Measurements from ENCODE around the gene MYOCD. TPM values are rescaled to one million over a fixed set of nuclear protein-coding genes. Genes with fewer than 3 reads are reported as not detected.

MYOCD gene
- total RNA-seq, 1 experiment from 2014 or later = 0.24 TPM

- H3K36me3 ChIP-seq (replicated peaks; ENCODE audit: control insufficient read depth, insufficient read depth, low read length) = no peaks in the 10 kb centered on the region
- H3K27me3 ChIP-seq (ENCODE audit: control insufficient read depth, insufficient read depth, low read length) = no peaks in the 10 kb centered on the region; the same call in 1 of the 2 replicates
- peak; percentile 43 for DNase-seq
- H3K4me3 ChIP-seq (ENCODE audit: insufficient read depth, low read depth, low read length) = peak overlapping the region; percentile 93
These were observed 124.8 kb downstream of the MYOCD start for GRCh38 chr17:12790249-12791106.

DNA sequence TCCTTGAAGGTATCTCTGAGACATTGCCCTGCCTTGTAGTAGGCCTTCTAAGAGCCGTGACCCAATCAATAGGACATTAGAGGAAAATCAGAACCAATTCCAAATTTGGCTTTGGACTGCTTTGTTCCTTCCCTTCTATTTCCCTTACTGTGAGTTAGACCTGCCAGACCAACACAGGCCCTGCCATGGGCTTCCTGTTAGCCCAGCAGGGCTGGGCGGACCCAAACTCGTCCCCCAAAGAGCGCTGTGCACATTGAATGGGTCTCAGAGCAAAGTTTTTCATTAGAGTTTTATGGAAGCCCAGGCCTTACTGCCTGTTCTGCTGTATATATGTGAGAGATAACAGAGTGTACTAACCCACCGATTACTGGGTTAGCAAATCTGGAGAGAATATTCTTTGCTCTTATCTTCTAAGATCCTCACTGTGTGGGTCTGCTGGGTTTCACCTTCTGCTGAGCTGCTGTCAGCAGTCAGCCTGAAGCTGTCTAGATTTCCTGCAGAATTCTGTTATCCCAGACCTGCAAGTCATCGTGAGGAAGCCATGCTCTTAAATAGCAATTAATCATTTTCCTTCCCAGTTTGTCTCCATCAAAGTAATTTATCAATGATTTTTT, 129.3 kb downstream of the MYOCD start:
- DNase-seq = no peak
- no peaks in the 10 kb centered on the region for H3K36me3 ChIP-seq (replicated peaks; ENCODE audit: control insufficient read depth, insufficient read depth, low read length)
- no peak overlapping the region for H3K4me3 ChIP-seq (ENCODE audit: insufficient read depth, low read depth, low read length)
- no peaks in the 10 kb centered on the region for H3K27me3 ChIP-seq (ENCODE audit: control insufficient read depth, insufficient read depth, low read length)

DNA sequence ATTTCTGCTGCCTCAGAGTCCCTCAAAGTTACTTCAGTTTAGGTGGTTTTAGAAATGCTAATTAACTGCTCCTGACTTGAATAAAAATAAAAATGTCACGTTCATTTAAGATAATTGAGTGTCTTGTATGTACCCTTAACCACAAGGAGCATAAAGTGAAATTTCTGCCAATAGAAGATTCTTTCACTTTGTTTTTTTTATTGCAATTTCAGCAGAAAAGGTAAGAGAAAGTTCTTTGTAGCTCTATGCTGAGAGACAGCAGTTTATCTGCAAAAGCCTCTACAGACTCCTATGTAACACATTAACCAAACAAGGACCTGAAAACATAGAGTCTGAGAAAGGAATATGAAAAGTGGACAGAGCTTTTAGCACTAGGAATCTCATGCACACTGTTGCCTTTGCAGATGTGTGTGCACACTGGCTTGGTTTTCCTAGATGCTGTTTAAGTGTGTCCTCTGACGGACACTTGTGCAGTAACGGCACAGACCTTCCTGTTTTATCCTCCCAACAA, 135.2 kb downstream of the MYOCD start:
- Histone ChIP-seq H3K36me3 (replicated peaks; ENCODE audit: control insufficient read depth, insufficient read depth, low read length) (no peaks in the 10 kb centered on the region), H3K4me3 (ENCODE audit: insufficient read depth, low read depth, low read length) (no peak overlapping the region), H3K27me3 (ENCODE audit: control insufficient read depth, insufficient read depth, low read length) (no peaks in the 10 kb centered on the region)
- DNase-seq = no peak

DNA sequence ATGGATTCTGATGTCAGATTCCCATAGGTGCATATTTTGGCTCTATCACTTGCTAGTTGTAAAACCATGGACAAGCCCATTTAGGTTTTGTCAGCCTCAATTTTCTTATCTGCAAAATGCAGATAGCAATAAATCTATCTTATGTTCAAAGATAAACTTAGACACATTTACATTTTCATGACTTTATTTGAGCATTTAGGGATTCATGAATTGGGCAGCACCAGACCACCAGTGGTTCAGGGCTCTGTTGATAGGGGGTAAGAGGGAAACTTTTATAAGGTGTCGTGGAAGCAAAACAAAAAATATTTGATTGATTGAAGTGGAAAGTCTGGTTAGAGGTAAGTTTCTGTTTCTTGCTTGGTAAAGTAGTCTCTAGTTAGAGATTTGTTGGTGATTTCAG, 140.9 kb downstream of the MYOCD start:
- DNase-seq = no peak
- no peak overlapping the region for H3K4me3 ChIP-seq (ENCODE audit: insufficient read depth, low read depth, low read length)
- H3K27me3 ChIP-seq (ENCODE audit: control insufficient read depth, insufficient read depth, low read length) = no peaks in the 10 kb centered on the region

GRCh38 chr17:12808723-12809122, 143.0 kb downstream of the MYOCD start:
- Histone ChIP-seq H3K27me3 (ENCODE audit: control insufficient read depth, insufficient read depth, low read length) (no peaks in the 10 kb centered on the region), H3K4me3 (ENCODE audit: insufficient read depth, low read depth, low read length) (no peak overlapping the region), H3K36me3 (replicated peaks; ENCODE audit: control insufficient read depth, insufficient read depth, low read length) (no peaks in the 10 kb centered on the region; the same call in 1 of the 2 replicates)
- DNase-seq = no peak

More for the DNA sequence above, 140.9 kb downstream of the MYOCD start:
- no peaks in the 10 kb centered on the region; the same call in 1 of the 2 replicates for H3K36me3 ChIP-seq (replicated peaks; ENCODE audit: control insufficient read depth, insufficient read depth, low read length)

GRCh38 chr17:12812877-12813276, 147.2 kb downstream of the MYOCD start:
- no peak overlapping the region for H3K4me3 ChIP-seq (ENCODE audit: insufficient read depth, low read depth, low read length)
- H3K36me3 ChIP-seq (replicated peaks; ENCODE audit: control insufficient read depth, insufficient read depth, low read length) = no peaks in the 10 kb centered on the region; the same call in 1 of the 2 replicates
- DNase-seq = no peak
- H3K27me3 ChIP-seq (ENCODE audit: control insufficient read depth, insufficient read depth, low read length) = no peaks in the 10 kb centered on the region

DNA sequence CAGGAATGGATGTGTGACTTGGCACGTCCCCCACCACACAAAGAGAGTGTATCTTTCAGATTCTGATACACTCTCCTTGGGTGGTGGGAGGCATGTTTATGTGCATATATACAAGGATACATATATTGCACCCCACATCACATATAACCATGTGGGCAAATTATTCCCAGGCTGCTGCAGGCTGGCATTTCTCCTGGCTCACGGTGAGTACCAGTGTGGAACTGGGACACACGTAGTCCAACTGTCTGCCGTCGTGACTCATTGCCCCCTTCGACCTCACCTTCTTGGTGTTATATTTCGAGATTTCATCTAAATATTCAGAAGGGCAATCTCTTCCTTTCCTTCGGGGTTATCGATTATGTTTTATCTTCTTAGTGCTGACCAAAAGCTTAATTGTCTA, 148.0 kb downstream of the MYOCD start:
- H3K4me3 ChIP-seq (ENCODE audit: insufficient read depth, low read depth, low read length) = no peak overlapping the region
- no peaks in the 10 kb centered on the region for H3K27me3 ChIP-seq (ENCODE audit: control insufficient read depth, insufficient read depth, low read length)
- no peak for DNase-seq
- H3K36me3 ChIP-seq (replicated peaks; ENCODE audit: control insufficient read depth, insufficient read depth, low read length) = no peaks in the 10 kb centered on the region; the same call in 1 of the 2 replicates

DNA sequence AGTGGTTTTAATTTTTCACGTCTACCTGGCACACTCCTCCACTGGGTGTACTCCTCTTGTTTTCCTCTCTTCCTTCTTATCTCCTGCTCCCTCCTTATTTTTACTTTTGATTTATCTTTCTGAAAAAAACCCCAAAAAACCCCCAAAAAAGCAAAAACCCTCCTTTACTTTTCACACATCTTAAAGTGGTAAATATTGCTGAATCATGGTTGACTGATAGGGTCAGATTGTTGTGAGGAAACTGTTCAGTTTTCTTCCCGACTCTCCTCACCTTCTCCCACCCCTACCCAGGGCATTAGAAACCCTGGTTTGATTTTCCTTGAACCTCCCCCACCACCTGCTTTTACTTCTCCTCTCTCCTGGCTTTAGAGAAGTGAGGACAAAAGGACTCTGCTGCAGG, 149.0 kb downstream of the MYOCD start:
- Histone ChIP-seq H3K36me3 (replicated peaks; ENCODE audit: control insufficient read depth, insufficient read depth, low read length) (no peaks in the 10 kb centered on the region), H3K4me3 (ENCODE audit: insufficient read depth, low read depth, low read length) (no peak overlapping the region), H3K27me3 (ENCODE audit: control insufficient read depth, insufficient read depth, low read length) (no peaks in the 10 kb centered on the region)
- no peak for DNase-seq

DNA sequence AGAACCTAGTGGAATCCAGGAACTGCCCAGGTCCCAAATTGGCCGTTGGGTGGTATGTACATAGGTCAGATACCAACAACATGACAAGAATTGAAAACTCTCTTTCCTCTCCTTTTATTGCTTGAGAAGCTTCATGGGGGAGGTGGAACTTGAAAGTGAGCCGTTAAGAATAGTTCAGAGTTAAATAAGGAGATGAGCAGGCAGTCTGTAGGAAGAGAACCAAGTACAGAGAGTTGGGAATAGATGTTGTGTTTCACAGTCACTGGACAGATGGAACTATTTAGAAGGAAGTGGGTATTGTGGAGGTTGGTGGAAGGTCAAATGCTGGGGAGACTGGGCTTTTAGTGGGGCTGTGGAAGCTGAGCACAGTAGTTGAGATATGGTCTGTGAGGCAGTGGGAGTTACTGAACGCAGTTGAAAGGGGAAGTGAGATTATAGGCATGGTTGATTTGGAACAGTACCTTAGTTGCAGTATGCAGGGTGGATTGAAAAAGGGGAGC, 150.0 kb downstream of the MYOCD start:
- H3K4me3 ChIP-seq (ENCODE audit: insufficient read depth, low read depth, low read length) = no peak overlapping the region
- H3K36me3 ChIP-seq (replicated peaks; ENCODE audit: control insufficient read depth, insufficient read depth, low read length) = no peaks in the 10 kb centered on the region
- DNase-seq = no peak
- H3K27me3 ChIP-seq (ENCODE audit: control insufficient read depth, insufficient read depth, low read length) = no peaks in the 10 kb centered on the region

Other genes starting within 250 kb of the MYOCD start
- 9.2 and 11.2 TPM in 2 replicates for gene ARHGAP44, start 123.6 kb downstream of the MYOCD start, total RNA-seq (2014; rRNA removed; shearing (Covaris generic))